Measurements from ENCODE around the gene MRPL39. TPM values are rescaled to one million over a fixed set of nuclear protein-coding genes. Genes with fewer than 3 reads are reported as not detected.

Gene MRPL39
- total RNA-seq, 1 experiment from 2014 or later, result 21.2 TPM

GRCh38 chr21:25567472-25567871 is 39.8 kb downstream of the MRPL39 start:
- Histone ChIP-seq H3K79me2 (ENCODE audit: low read depth) (no peaks in the 10 kb centered on the region), H3K27ac (no peak overlapping the region), H3F3A (ENCODE audit: insufficient read depth, low read depth) (no peaks in the 10 kb centered on the region), H3K4me1 (replicated peaks; ENCODE audit: insufficient read depth) (no peaks in the 10 kb centered on the region), H3K9me2 (ENCODE audit: insufficient read depth) (no peaks in the 10 kb centered on the region), H4K20me1 (ENCODE audit: insufficient read depth) (no peaks in the 10 kb centered on the region), H2AFZ (no peak overlapping the region), H3K36me3 (ENCODE audit: low read depth) (no peaks in the 10 kb centered on the region), H3K4me3 (no peak overlapping the region), H3K9me3 (ENCODE audit: insufficient read depth, low read depth) (no peaks in the 10 kb centered on the region), H3K4me2 (no peak overlapping the region), H3K27me3 (ENCODE audit: insufficient read depth, low read depth) (no peaks in the 10 kb centered on the region)
- intact Hi-C loops (cut with micrococcal nuclease; ENCODE audit: unreplicated experiment), result no loop called here
- CTCF ChIA-PET, result no interaction called here
- no TSS peak for BruUV-seq (replicated peaks)
- DNase-seq, result no peak
- TF ChIP-seq CTCF (conservative IDR thresholded peaks at IDR 0.05) (no peak), EZH2 (IDR thresholded peaks at IDR 0.05; ENCODE audit: low read depth) (no peak)
- POLR2A ChIA-PET (ENCODE audit: unreplicated experiment), result no interaction called here

GRCh38 chr21:25566645-25567044 is 40.6 kb downstream of the MRPL39 start:
- H3K4me1 ChIP-seq (replicated peaks; ENCODE audit: insufficient read depth), result no peaks in the 10 kb centered on the region
- no peaks in the 10 kb centered on the region for H3K36me3 ChIP-seq (ENCODE audit: low read depth)
- H3K4me2 ChIP-seq, result no peak overlapping the region
- BruUV-seq (replicated peaks), result no TSS peak
- CTCF ChIA-PET, result no interaction called here
- no peaks in the 10 kb centered on the region for H3K9me3 ChIP-seq (ENCODE audit: insufficient read depth, low read depth)
- POLR2A ChIA-PET (ENCODE audit: unreplicated experiment), result no interaction called here
- H3K9me2 ChIP-seq (ENCODE audit: insufficient read depth), result no peaks in the 10 kb centered on the region
- no peak overlapping the region for H3K4me3 ChIP-seq
- no peak overlapping the region for H3K27ac ChIP-seq
- H2AFZ ChIP-seq, result no peak overlapping the region
- DNase-seq, result no peak
- no peaks in the 10 kb centered on the region for H4K20me1 ChIP-seq (ENCODE audit: insufficient read depth)
- H3K27me3 ChIP-seq (ENCODE audit: insufficient read depth, low read depth), result no peaks in the 10 kb centered on the region
- no peak for TF ChIP-seq CTCF (conservative IDR thresholded peaks at IDR 0.05)
- no peak for TF ChIP-seq EZH2 (IDR thresholded peaks at IDR 0.05; ENCODE audit: low read depth)
- intact Hi-C loops (cut with micrococcal nuclease; ENCODE audit: unreplicated experiment), result no loop called here
- no peaks in the 10 kb centered on the region for H3K79me2 ChIP-seq (ENCODE audit: low read depth)
- no peaks in the 10 kb centered on the region for H3F3A ChIP-seq (ENCODE audit: insufficient read depth, low read depth)

GRCh38 chr21:25565272-25566211 is 41.7 kb downstream of the MRPL39 start:
- ChIA-PET CTCF (no interaction called here), POLR2A (ENCODE audit: unreplicated experiment) (no interaction called here)
- Histone ChIP-seq H3K9me3 (ENCODE audit: insufficient read depth, low read depth) (no peaks in the 10 kb centered on the region), H3K4me3 (no peak overlapping the region), H2AFZ (no peak overlapping the region), H3F3A (ENCODE audit: insufficient read depth, low read depth) (no peaks in the 10 kb centered on the region), H3K4me1 (replicated peaks; ENCODE audit: insufficient read depth) (no peaks in the 10 kb centered on the region), H3K79me2 (ENCODE audit: low read depth) (no peaks in the 10 kb centered on the region), H3K27ac (no peak overlapping the region), H4K20me1 (ENCODE audit: insufficient read depth) (no peaks in the 10 kb centered on the region), H3K4me2 (no peak overlapping the region), H3K36me3 (ENCODE audit: low read depth) (no peaks in the 10 kb centered on the region), H3K27me3 (ENCODE audit: insufficient read depth, low read depth) (no peaks in the 10 kb centered on the region), H3K9me2 (ENCODE audit: insufficient read depth) (no peaks in the 10 kb centered on the region)
- intact Hi-C loops (cut with micrococcal nuclease; ENCODE audit: unreplicated experiment), result no loop called here
- TF ChIP-seq CTCF (conservative IDR thresholded peaks at IDR 0.05) (no peak), EZH2 (IDR thresholded peaks at IDR 0.05; ENCODE audit: low read depth) (no peak)
- no TSS peak for BruUV-seq (replicated peaks)
- DNase-seq, result no peak

Data from PC-9 (cell line).